OCI-LY1 (cell line): ENCODE results near the gene CCDC190.

Experiments used
- H2AFZ ChIP-seq: fragments of 200-600 bp; sonication (generic), shearing (Covaris generic); 2 replicates; pipeline ENCODE4 v1.6.0; 2014; ENCODE audit warnings: antibody characterized with exemption, mild to moderate bottlenecking, low read length
- H3F3A ChIP-seq: fragments of 200-600 bp; sonication (generic), shearing (Covaris generic); 2 replicates; pipeline ENCODE4 v1.6.0; 2014; ENCODE audit warnings: mild to moderate bottlenecking, antibody characterized with exemption, low read length, moderate library complexity; ENCODE audit not compliant: insufficient read depth
- H3K27ac ChIP-seq: fragments of 200-600 bp; sonication (generic); 2 replicates; pipeline ENCODE4 v1.5.1; 2014; ENCODE audit warnings: low read length, mixed run types, mild to moderate bottlenecking, low read depth; ENCODE audit not compliant: poor library complexity, severe bottlenecking
- H3K27me3 ChIP-seq: fragments of 200-600 bp; sonication (generic); 2 replicates; pipeline ENCODE4 v1.6.0; 2014; ENCODE audit warnings: antibody characterized with exemption, mild to moderate bottlenecking, low read length, moderate library complexity; ENCODE audit not compliant: insufficient read depth
- H3K36me3 ChIP-seq: fragments of 200-600 bp; sonication (generic); 2 replicates; pipeline ENCODE4 v1.6.1; 2014; ENCODE audit warnings: mild to moderate bottlenecking, antibody characterized with exemption, low read length, moderate library complexity, mixed read lengths; ENCODE audit not compliant: insufficient read depth
- H3K4me1 ChIP-seq: fragments of 200-600 bp; sonication (generic); 2 replicates; pipeline ENCODE4 v1.5.1; 2014; ENCODE audit warnings: mild to moderate bottlenecking, low read length, moderate library complexity; ENCODE audit not compliant: insufficient read depth, severe bottlenecking
- H3K4me2 ChIP-seq: fragments of 200-600 bp; sonication (generic), shearing (Covaris generic); 2 replicates; pipeline ENCODE4 v1.6.1; 2014; ENCODE audit warnings: low read length
- H3K4me3 ChIP-seq: fragments of 200-600 bp; sonication (generic); 2 replicates; pipeline ENCODE4 v1.5.1; 2014; ENCODE audit warnings: low read length, low read depth, mild to moderate bottlenecking, mixed read lengths; ENCODE audit not compliant: poor library complexity, severe bottlenecking
- H3K79me2 ChIP-seq: fragments of 200-600 bp; shearing (Covaris generic); 2 replicates; pipeline ENCODE4 v1.6.1; 2016; ENCODE audit warnings: mixed run types, low read length, mixed read lengths; ENCODE audit not compliant: insufficient read depth
- H3K9ac ChIP-seq: fragments of 200-600 bp; sonication (generic), shearing (Covaris generic); 2 replicates; pipeline ENCODE4 v1.6.1; 2014; ENCODE audit warnings: mild to moderate bottlenecking, low read length, mixed read lengths
- H3K9me2 ChIP-seq: fragments of 200-600 bp; sonication (generic), shearing (Covaris generic); 2 replicates; pipeline ENCODE4 v1.6.1; 2014; ENCODE audit warnings: low read depth, mild to moderate bottlenecking, low read length, mixed read lengths
- H3K9me3 ChIP-seq: fragments of 200-600 bp; shearing (Covaris generic); 2 replicates; pipeline ENCODE4 v1.6.1; 2014; ENCODE audit warnings: low read length, mixed read lengths
- H4K20me1 ChIP-seq: fragments of 200-600 bp; sonication (generic), shearing (Covaris generic); 2 replicates; pipeline ENCODE4 v1.6.0; 2016; ENCODE audit warnings: mild to moderate bottlenecking, low read length; ENCODE audit not compliant: insufficient read depth
- CTCF ChIP-seq: fragments of 200-600 bp; sonication (generic), shearing (Covaris generic); IDR thresholded peaks from 2 replicates; pipeline ENCODE4 v1.5.1; 2017; ENCODE audit warnings: mild to moderate bottlenecking, antibody characterized with exemption, low read length, moderate library complexity, mixed read lengths
- EZH2 ChIP-seq: fragments of 200-600 bp; sonication (generic), shearing (Covaris generic); IDR thresholded peaks from 2 replicates; pipeline ENCODE4 v1.8.0; 2017; ENCODE audit warnings: borderline replicate concordance, mixed run types, mild to moderate bottlenecking, antibody characterized with exemption, low read length, moderate library complexity, mixed read lengths

Gene CCDC190

GRCh38 chr1:162859191-162859590 is 1.8 kb downstream of the CCDC190 start:
- Histone ChIP-seq H3K9me3 (no peaks in the 10 kb centered on the region), H3K36me3 (no peaks in the 10 kb centered on the region), H2AFZ (no peak overlapping the region), H3K27me3 (no peaks in the 10 kb centered on the region), H3K79me2 (no peaks in the 10 kb centered on the region), H4K20me1 (no peaks in the 10 kb centered on the region), H3K9me2 (no peaks in the 10 kb centered on the region), H3F3A (no peaks in the 10 kb centered on the region), H3K4me2 (no peak overlapping the region), H3K9ac (no peak overlapping the region), H3K27ac (no peak overlapping the region), H3K4me3 (no peak overlapping the region), H3K4me1 (no peaks in the 10 kb centered on the region)
- TF ChIP-seq EZH2: no peak
- TF ChIP-seq CTCF: no peak

GRCh38 chr1:162857850-162858249 is 3.1 kb downstream of the CCDC190 start:
- Histone ChIP-seq H4K20me1 (no peaks in the 10 kb centered on the region), H3K9me2 (no peaks in the 10 kb centered on the region), H3K9me3 (no peaks in the 10 kb centered on the region), H3K9ac (no peak overlapping the region), H3K79me2 (no peaks in the 10 kb centered on the region), H2AFZ (no peak overlapping the region), H3K4me2 (no peak overlapping the region), H3K36me3 (no peaks in the 10 kb centered on the region), H3F3A (no peaks in the 10 kb centered on the region), H3K4me1 (no peaks in the 10 kb centered on the region), H3K27ac (no peak overlapping the region), H3K4me3 (no peak overlapping the region), H3K27me3 (no peaks in the 10 kb centered on the region)
- TF ChIP-seq CTCF (no peak), EZH2 (no peak)

- H3K36me3 ChIP-seq: no peaks in the 10 kb centered on the region
- no peak overlapping the region for H3K27ac ChIP-seq
- no peaks in the 10 kb centered on the region for H3K9me3 ChIP-seq
- TF ChIP-seq CTCF (no peak), EZH2 (no peak)
- H3K4me3 ChIP-seq: no peak overlapping the region
- H3K27me3 ChIP-seq: no peaks in the 10 kb centered on the region
- no peak overlapping the region for H3K9ac ChIP-seq
- no peak overlapping the region for H3K4me2 ChIP-seq
- no peaks in the 10 kb centered on the region for H3K9me2 ChIP-seq
- H2AFZ ChIP-seq: no peak overlapping the region
- H3K79me2 ChIP-seq: no peaks in the 10 kb centered on the region
- no peaks in the 10 kb centered on the region for H3K4me1 ChIP-seq
- no peaks in the 10 kb centered on the region for H3F3A ChIP-seq
- no peaks in the 10 kb centered on the region for H4K20me1 ChIP-seq
Observed at GRCh38 chr1:162856260-162856659, 4.7 kb downstream of the CCDC190 start.
